GM21447 (cell line): ENCODE data around the gene GKN2.
"Not testable (repeated sequence)": the region's sequence is repeated elsewhere in the genome, so short reads cannot be mapped to it uniquely, and the experiment has no call there.

ENCODE experiments used
- ATAC-seq: cut with Tn5 transposase; IDR thresholded peaks from one replicate; pipeline ENCODE4 v1.9.1; 2021; ENCODE audit not compliant: unreplicated experiment

GKN2 gene

DNA sequence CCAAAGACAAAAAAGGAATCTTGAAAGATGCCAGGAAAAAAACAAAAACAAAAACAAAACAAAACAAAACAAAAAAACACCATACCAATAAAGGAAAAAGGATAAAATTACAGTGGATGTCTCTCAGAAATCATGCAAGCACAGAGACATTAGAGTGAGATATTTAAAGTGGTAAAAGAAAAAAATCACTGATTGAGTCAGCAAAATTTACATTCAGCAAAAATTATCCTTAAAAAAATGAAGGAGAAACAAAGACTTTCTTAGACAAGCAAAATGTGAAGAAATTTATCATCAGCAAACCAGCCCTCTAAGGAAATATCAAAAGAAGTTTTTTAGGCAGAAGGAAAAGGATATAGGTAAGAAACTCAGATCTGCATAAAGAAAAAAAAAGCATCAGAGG is 11.6 kb upstream of the GKN2 start:
- no peak for ATAC-seq

DNA sequence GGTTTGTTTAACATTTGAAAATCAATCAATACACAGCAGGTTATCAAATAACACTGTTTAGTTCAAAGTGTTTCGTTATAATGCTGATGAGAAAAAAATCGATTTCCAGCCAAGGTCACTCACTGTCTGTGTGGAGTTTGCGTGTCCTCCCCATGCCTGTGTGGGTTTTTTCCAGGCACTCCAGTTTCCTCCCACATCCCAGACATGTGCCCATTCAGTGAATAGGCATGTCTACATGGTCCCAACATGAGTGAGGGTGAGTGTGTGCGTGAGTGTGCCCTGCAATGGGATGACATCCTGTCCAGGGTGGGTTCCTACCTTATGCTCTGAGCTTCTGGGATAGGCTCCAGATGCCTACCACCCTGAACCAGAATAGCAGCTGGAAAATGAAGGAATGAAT is 8.7 kb upstream of the GKN2 start:
- ATAC-seq = no peak

DNA sequence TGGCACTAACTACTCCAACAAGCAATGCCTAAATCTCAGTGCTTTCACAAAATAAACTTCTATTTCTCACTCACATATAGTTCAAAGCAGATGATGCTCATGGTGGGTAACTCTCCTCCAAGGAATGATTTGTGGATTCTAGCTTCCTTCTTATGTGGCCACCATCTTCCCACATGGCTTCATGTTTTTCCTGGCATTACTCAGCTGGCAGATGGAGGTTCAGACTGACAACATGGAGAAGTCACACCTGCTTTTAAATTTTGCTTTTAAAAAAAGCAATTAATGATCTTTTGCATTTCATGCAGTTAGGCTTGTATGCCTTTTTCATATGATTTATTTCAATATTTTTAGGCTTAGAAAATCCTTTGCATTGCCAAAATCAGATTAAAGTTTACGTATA is 6.3 kb upstream of the GKN2 start:
- ATAC-seq = no peak

DNA sequence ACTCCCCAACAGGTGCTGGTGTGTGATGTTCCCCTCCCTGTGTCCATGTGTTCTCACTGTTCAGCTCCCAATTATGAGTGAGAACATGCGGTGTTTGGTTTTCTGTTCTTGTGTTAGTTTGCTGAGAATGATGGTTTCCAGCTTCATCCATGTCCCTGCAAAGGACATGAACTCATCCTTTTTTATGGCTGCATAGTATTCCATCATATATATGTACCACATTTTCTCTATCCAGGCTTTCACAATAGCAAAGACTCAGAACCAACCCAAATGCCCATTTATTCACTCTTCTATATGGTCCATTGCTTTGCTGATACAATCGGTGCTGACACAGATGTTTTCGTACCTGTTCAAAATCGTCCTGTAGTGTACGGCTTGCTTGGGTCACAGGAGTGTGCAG is 2.7 kb upstream of the GKN2 start:
- ATAC-seq = not testable (repeated sequence)

DNA sequence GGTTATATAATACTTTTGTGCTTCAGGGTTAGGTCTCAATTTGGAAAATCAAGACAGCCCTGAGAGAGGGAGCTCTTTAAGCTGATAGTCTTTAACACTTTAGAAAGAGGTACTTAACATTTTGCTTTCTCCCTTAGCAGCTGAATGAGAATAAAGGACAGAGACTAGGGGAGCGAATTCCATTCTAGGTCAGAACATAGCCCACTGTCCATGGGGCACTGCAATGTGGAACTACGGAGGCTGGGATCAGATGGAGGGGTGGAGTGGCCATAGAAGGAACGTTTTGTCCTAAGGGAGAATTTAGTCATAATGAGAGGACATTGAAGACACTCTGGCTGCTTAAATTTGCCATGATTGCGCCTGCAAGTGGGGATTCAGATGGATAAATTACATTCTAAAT is 794 bp downstream of the GKN2 start:
- no peak for ATAC-seq

DNA sequence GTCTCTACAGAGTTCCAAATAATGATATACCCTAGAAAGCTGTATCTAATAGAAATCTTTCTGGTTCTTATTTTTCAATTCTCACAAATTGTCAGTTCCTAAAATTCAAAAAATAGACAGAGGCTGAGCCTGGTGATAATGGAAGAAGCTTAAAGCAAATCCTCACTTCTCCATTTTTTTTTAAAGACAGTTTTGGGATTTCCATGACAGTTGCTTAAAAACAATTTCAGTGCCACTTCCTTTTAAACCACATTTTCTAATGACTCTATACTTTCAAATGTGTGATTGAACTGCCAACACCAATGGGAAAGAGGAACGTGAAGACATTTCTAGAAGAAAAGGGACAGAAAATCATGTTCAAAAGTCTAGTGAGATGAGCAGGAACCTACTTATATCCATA is 4.0 kb downstream of the GKN2 start:
- no peak for ATAC-seq

DNA sequence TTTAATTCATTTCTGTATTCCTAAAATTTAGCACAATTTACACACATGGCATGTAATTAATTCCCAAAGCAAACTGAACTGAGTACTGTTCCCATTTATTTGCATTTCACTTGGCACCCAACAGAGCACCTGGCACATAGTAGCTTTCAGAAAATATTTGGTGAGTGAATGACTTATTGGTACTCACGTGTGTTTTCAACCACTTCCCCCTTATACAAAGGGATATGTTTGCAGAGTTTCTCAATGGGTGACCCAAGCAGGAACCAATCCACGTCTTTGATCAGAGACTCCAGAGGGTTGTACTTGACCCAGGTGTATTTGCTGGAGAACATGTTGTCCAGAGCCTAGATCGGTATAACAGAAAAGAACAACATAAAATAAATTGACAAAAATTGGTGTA is 6.6 kb downstream of the GKN2 start:
- no peak for ATAC-seq

DNA sequence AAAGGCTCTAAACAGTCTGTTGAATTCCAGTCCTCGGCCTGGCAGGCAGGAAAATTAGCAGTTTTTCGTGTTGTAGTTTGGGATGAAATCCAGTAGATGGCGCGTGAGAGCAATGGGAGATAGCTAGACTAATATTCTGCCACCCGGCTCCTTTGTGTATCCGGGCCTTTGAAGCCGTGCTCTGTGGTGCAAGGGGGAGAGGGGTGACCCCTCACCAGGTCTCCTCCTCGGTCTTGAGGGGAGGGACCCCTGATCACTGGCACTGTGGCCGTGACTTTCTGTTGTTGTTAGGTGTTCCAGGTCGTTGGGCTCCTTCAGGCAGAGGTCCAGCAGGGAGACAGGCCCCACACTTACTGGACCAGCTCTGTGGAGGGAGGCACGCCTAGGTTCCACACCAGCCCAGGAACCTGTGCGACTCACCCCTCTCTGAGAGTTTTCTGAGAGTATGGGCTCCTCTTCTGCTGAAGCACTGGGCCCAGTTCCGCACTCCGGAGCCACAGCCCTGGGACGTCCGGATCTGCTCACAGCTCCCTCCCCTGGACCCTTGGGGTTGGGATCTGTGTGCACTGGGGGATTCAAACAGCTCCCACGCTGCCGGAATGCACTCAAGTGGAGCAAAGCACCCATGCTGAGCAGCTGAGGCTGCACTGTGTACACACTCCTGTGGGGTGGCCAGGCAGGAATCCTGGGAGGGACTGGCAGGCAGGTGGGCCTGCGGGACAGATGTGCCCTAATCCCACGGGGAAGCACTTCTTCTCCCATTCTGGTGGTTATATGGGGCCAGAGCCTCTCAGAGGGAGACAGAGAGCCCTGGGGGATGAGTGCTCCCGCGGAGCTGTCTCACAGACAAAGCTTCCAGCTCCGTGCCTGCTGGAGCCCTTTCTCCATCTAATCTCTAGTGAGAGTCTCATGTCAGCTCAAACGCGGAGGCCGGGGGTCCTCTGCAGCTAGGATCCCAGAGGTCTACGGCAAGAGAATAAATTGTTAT is 8.8 kb downstream of the GKN2 start:
- no peak for ATAC-seq

DNA sequence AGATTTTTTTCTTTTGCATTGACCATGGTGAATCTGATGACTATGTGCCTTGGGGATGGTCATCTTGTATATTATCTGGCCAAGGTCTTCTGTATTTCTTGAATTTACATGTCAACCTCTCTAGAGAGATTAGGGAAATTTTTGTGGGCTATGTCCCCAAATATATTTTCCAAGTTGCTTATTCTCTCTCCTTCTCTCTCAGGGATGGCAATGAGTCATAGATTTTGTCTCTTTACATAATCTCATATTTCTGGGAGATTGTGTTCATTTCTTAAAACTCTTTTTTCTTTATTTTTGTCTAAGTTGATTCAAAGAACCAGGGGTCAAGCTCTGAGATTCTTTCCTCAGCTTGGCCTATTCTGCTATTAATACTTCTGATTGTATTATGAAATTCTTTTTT is 9.9 kb downstream of the GKN2 start:
- no peak for ATAC-seq

DNA sequence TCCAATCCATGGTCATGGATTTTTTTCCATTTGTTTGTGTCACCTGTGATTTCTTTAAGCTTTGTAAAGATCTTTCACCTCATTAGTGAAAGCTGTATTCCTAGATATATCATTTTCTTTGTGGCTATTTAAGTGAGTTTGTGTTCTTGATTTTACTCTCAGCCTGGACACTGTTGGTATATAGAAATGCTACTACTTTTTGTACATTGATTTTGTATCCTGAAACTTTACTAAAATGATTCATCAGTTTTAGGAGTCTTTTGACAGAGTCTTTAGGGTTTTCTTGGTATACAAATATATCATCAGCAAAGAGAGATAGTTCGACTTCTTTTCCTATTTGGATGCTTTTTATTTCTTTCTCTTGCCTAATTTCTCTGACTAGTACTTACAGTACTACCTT is 12.3 kb downstream of the GKN2 start:
- no peak for ATAC-seq

DNA sequence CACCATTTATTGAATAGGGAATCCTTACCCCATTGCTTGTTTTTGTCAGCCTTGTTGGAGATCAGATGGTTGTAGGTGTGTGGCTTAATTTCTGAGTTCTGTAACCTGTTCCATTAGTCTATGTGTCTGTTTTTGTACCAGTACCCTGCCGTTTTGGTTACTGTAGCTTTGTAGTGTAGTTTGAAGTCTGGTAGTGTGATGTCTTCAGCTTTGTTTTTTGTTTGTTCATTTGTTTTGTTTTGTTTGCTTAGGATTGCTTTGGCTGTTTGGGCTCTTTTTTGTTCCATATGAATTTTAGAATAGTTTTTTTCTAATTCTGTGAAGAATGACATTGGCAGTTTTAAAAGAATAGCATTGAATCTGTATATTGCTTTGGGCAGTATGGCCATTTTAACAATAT is 12.7 kb downstream of the GKN2 start:
- no peak for ATAC-seq

DNA sequence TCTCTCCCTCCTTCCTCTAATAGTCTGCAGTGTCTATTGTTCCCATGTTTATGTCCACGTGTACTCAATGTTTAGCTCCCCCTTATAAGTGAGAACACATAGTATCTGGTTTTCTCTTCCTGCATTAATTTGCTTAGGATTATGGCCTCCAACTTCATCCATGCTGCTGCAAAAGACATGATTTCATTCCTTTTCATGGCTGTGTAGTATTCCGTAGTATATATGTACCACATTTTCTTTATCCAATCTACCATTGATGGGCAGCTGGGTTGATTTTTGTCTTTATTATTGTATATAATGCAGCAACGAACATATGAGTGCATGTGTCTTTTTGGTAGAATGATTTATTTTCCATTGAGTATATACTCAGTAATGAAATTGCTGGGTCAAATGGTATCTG is 13.8 kb downstream of the GKN2 start:
- ATAC-seq = no peak

DNA sequence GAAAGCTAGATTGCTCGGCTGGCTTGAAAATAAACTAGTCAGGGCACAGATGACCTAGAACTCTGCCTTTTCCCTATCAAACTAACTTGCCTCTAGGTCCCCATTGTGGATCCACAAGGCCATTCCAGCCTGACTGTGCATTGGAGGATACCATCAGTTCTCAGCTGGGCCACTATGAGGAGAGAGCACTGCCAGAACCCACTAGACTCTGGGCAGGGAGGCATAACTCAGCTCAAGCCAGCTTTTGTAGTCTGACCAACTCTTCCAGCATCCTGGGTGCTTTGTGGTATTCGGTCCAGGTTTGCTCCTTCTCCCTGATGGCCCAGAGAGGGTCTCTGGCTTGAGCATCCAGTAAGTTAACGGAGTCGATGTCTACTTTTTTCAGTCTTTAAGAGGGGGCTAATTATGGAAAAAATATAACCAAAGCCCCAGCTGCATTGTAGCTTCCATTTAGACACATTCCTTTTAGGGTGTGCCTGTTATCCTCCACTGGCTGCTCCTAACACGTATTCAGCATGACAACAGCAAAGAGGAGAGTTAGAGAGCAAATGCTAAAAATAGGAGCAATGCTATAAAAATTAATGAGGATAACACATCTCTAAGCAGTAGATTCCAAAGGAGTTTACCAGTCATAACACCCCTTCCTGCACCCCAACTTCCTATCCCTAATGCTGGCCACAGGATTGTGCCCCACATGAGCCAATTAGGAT is 15.2 kb downstream of the GKN2 start:
- ATAC-seq = no peak

DNA sequence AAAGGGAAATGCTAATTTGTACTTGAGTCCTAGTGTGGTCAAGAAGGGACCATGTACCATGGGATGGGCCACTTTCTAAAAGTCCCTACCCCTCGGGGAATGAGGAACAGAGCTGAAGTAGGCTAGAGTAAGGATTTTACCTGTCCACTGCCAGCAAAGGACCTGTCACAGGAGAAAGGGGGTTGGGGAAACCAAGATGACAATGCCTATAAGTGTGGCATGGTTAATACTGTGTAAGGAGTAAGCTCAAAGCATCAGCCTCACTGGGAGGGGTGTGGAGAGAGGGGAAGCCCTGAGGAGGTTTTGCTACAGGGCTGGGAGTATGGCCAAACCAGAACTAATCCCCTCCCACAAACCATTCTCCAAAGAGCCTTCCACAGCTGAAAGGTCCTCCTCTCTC is 15.8 kb downstream of the GKN2 start:
- ATAC-seq = no peak

DNA sequence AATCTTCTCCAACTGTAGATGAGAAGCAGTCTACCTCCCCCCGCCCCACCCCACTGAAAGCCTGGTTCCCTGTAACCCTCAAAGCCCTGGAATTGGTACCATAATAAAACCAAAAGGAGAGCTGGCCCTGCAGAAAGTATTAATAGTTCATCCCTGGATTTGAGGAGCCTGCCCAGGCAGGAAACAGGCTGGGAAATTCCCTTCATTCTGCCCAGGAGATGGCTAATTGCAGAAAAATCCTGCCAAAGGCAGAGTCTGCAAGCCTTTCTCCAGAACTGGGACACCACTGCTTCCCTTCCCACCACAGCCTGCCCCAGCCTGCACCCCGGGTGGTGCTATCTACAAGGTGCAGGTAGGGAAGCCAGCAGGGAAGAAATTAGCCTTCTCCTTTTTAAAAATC is 16.3 kb downstream of the GKN2 start:
- no peak for ATAC-seq

DNA sequence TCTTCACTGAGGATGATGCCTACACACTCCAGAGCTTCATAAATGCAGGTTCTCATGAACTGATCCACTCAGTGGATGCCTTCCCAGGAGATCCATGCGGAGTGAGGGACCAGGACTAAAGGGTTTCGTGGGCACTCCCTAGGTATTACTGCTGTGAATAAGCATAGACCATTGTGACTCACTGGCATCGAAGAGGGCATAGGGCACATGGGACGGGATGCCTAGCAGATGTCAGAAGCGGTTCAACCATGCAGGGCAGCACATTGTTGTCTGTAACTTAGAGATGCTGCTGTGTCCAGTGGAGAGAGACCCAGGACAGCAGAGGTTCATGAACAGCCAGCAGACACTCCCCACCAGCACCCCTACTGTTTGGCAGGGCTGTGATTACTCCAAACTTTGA is 17.2 kb downstream of the GKN2 start:
- ATAC-seq = no peak

DNA sequence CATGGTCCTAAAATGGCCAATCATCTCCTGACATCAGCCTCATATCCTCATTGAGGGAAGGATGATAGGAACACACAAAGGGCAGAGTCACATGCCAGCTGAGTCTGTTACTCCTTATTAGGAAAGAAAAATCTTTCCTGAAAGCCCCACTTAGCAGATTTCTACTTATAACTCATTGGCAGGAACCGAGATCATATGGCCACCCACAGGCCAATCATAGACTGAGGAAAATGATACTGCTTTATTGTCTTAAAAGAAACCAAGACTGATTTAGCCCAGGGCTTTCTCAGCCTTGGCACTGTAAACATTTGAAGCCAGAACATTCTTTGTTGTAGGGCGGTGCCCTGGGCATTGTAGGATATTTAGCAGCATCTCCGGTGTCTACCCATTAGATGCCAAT is 18.7 kb downstream of the GKN2 start:
- ATAC-seq = no peak

DNA sequence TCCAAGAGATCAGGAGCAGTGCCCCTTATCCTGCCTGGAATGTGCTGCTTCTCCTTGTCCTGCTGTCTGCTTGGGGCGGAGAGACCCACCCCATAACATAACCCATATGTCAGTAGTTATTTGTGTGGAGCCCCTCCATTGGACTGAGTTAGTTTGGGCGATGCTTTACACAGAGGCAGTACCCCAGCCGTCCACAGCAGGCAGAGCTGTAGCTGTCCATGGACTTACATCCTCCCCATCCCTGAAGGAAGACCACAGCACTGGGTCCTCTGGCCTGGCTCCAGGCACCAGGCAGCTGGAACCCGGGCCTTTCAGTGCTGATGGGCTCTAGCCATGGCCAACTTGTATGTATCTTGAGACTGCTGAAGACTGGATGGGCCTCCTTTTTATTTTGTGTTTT is 20.3 kb downstream of the GKN2 start:
- no peak for ATAC-seq

DNA sequence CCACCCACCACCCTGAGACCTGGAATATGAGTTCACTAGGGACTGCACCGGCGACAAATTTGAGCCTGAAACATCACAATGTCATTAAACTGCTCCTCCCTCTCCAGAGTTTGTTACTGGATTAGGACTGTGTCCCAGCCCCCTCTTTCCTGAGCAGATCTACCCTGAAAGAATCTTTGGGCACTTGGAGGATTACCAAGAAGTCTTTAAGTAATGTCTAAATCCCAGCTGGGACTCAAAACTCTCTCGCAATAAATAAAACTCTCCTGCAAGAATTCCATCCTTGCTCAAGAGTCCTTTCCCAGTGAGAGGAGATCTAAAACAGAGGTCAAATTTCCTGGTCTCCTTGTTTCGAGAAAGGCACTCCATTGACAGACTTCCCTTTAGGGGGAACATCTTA is 20.9 kb downstream of the GKN2 start:
- no peak for ATAC-seq

DNA sequence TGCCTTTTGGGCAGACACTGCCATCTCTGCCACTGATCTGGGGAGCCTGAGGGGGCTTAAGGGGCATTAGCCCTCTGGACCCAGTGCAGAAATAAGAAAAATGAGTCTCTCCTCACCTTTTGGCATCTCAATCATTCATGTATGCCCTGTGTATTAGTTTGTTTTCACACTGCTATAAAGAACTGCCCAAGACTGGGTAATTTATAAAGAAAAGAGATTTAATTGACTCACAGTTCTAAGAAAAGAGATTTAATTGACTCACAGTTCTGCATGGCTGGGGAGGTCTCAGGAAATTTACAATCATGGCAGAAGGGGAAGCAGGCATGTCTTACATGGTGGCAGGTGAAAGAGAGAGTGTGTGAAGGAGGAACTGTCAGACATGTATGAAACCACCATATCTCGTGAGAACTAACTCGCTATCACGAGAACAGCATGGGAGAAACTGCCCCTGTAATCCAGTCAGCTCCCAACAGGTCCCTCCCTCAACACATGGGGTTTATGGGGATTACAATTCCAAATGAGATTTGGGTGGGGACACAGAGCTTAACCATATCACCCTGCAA is 21.5 kb downstream of the GKN2 start:
- ATAC-seq = no peak

DNA sequence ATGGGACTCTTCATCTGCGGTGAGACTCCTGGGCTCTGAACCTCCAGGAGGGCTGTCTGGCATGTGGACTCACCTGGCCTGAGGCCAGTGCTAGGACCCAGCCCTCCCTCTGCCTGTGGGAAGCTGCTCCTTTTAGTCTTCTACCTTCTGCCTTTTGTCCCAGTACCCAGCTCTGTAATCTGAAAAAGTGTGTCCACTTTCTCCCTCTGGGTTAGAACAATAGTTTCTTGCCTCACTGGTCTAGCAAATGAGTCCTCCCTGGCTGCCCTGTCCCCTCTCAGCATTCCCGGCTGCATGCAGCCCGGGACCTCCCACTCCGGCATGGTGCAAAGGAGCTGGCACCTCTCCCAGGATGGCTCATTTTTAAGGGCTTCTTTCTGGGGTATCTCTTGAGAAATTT is 25.9 kb downstream of the GKN2 start:
- no peak for ATAC-seq

DNA sequence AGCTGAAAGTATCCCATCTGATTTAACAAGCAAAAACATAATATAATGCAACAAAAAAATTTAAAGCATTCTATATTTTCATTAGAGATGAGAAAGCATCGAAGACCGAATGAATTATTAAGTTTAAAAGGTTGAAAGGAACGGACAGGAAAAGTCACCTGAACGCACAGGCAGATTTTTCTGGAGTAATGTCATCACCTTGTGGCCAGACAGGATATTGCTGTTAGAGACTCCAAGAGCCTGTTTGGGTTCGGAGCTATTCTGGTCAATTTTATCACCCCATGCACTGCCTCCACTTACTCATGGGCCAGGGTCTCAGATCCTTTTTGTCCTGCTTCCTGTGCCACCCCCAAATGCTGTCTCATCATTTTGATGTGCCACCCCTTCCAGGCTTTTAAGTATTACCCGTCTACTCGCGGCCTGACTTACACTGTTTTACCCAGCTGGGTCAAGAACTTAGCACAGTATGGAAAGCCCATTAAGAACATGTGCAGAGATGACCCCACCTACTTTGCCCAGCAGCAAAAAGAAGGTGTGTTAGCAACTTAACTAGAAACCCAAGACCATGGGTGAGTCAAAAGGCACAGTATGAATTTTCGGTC is 27.3 kb downstream of the GKN2 start:
- ATAC-seq = no peak
